RWPE1 (cell line): ENCODE measurements around the gene PLEKHM3.

ENCODE experiments used
- CTCF ChIA-PET: fragments of 350-600 bp; sonication (Branson Sonifier 250); formaldehyde crosslinking; extraction: SDS; loops from one replicate; lab custom pipeline; 2021; lab: Yijun Ruan, JAX
- POLR2A ChIA-PET: fragments of 400-600 bp; formaldehyde crosslinking; extraction: SDS; loops from one replicate; lab custom pipeline; 2020; ENCODE audit warnings: antibody characterized with exemption; ENCODE audit not compliant: low non-redundant PET; lab: Yijun Ruan, JAX
- DNase-seq: peaks from one replicate; pipeline ENCODE4 v3.0.0; 2012; ENCODE audit warnings: low spot score
- H3K27ac ChIP-seq: fragments of 450-650 bp; 2 replicates; pipeline ENCODE4 v1.5.1; 2017
- CTCF ChIP-seq: fragments of 450-650 bp; conservative IDR thresholded peaks from 2 replicates; pipeline ENCODE4 v1.5.1; 2017; ENCODE audit warnings: low read depth, mild to moderate bottlenecking

PLEKHM3 gene

GRCh38 chr2:207867056-207867455 is 158.3 kb downstream of the PLEKHM3 start:
- no peak for DNase-seq

GRCh38 chr2:207865210-207865609 is 160.1 kb downstream of the PLEKHM3 start:
- TF ChIP-seq CTCF, result no peak
- no peak overlapping the region for H3K27ac ChIP-seq
- ChIA-PET POLR2A (no interaction called here), CTCF (no interaction called here)
- no peak for DNase-seq

More at GRCh38 chr2:207867056-207867455, 158.3 kb downstream of the PLEKHM3 start:
- no peak overlapping the region for H3K27ac ChIP-seq
- no peak for TF ChIP-seq CTCF
- ChIA-PET CTCF (no interaction called here), POLR2A (no interaction called here)

- no peak for TF ChIP-seq CTCF
- ChIA-PET POLR2A (no interaction called here), CTCF (no interaction called here)
- H3K27ac ChIP-seq, result no peak overlapping the region
- DNase-seq, result no peak
Observed at GRCh38 chr2:207863345-207863744, 162.0 kb downstream of the PLEKHM3 start.

- no peak for TF ChIP-seq CTCF
- ChIA-PET CTCF (interaction anchor here (0.7 kb wide), 1 partner anchor 114 kb away, joined by 3 read pairs; no protein-coding TSS in a partner anchor), POLR2A (no interaction called here)
- DNase-seq, result no peak
- no peak overlapping the region for H3K27ac ChIP-seq
Observed at GRCh38 chr2:207861789-207862188, 163.5 kb downstream of the PLEKHM3 start.

DNA sequence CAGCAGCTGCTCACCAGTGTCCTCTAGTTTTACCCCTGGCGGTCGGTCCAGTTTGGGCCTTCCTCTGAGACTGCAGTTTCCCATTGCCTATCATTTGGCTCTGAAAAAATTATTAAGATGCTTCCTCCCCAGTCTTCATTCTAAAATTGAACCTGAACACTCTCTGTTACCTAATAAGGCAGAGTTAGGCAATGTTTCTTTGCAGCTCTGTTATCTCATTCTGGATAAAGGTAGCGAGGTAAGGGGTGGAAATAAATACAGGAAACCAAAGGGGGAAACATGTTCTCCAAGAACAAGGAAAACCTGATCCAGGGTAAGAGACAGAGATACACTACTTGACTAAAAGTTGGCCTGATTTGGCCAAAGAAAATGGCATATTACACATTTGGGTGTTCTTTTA is 164.6 kb downstream of the PLEKHM3 start:
- no peak for TF ChIP-seq CTCF
- no peak for DNase-seq
- CTCF ChIA-PET, result no interaction called here
- H3K27ac ChIP-seq, result no peak overlapping the region
- POLR2A ChIA-PET, result interaction anchor here (0.5 to 0.7 kb wide), 2 partner anchors 114 to 162 kb away, joined by 3 to 5 read pairs; no protein-coding TSS in a partner anchor

- TF ChIP-seq CTCF, result no peak
- CTCF ChIA-PET, result no interaction called here
- POLR2A ChIA-PET, result no interaction called here
Observed at GRCh38 chr2:207855591-207855990, 169.7 kb downstream of the PLEKHM3 start.

More at GRCh38 chr2:207855591-207855990, 169.7 kb downstream of the PLEKHM3 start:
- H3K27ac ChIP-seq, result no peak overlapping the region
- no peak for DNase-seq
